GM21367 (cell line): ENCODE measurements around the gene DDX39A.
"Not testable (repeated sequence)": the region's sequence is repeated elsewhere in the genome, so short reads cannot be mapped to it uniquely, and the experiment has no call there.

Experiments used
- ATAC-seq: cut with Tn5 transposase; IDR thresholded peaks from one replicate; pipeline ENCODE4 v1.9.1; 2021; ENCODE audit not compliant: unreplicated experiment

Gene DDX39A

GRCh38 chr19:14391156-14391821 is 27.9 kb downstream of the DDX39A start:
- no peak for ATAC-seq

GRCh38 chr19:14390548-14390947 is 28.6 kb downstream of the DDX39A start:
- ATAC-seq: no peak

GRCh38 chr19:14385492-14385891 is 33.6 kb downstream of the DDX39A start:
- ATAC-seq: no peak

GRCh38 chr19:14383661-14384555 is 35.2 kb downstream of the DDX39A start:
- peak; percentile 35 for ATAC-seq

GRCh38 chr19:14381689-14382474 is 37.3 kb downstream of the DDX39A start:
- ATAC-seq: no peak

GRCh38 chr19:14379294-14380065 is 39.7 kb downstream of the DDX39A start:
- ATAC-seq: no peak

- no peak for ATAC-seq
Observed at GRCh38 chr19:14378890-14379289, 40.3 kb downstream of the DDX39A start.

- ATAC-seq: no peak
Observed at GRCh38 chr19:14377883-14378328, 41.2 kb downstream of the DDX39A start.

- no peak for ATAC-seq
Observed at GRCh38 chr19:14375582-14376291, 43.4 kb downstream of the DDX39A start.

- no peak for ATAC-seq
Observed at GRCh38 chr19:14375055-14375581, 44.0 kb downstream of the DDX39A start.

- ATAC-seq: not testable (repeated sequence)
Observed at GRCh38 chr19:14374313-14374712, 44.8 kb downstream of the DDX39A start.

GRCh38 chr19:14372384-14373077 is 46.6 kb downstream of the DDX39A start:
- ATAC-seq: not testable (repeated sequence)

- ATAC-seq: no peak
Observed at GRCh38 chr19:14371301-14371821, 47.8 kb downstream of the DDX39A start.

GRCh38 chr19:14370940-14371280 is 48.2 kb downstream of the DDX39A start:
- no peak for ATAC-seq

- ATAC-seq: no peak
Observed at GRCh38 chr19:14370169-14370939, 48.8 kb downstream of the DDX39A start.

GRCh38 chr19:14369399-14370168 is 49.6 kb downstream of the DDX39A start:
- no peak for ATAC-seq

- no peak for ATAC-seq
Observed at GRCh38 chr19:14368011-14368513, 51.1 kb downstream of the DDX39A start.
